Panc1 (cell line): ENCODE data around the gene DPT. TPM values are rescaled to one million over a fixed set of nuclear protein-coding genes. Genes with fewer than 3 reads are reported as not detected.

Source experiments
- ATAC-seq: fragments of 200-7000 bp; cut with Tn5 transposase; 2 replicates; pipeline ENCODE4 v1.9.1; 2020; ENCODE audit warnings: mild to moderate bottlenecking, moderate library complexity
- BruUV-seq: library from RNA; stranded (reverse); fragments of 400-500 nt; replicated peaks from 2 replicates; lab custom pipeline; 2021; lab: Mats Ljungman, UMichigan
- CTCF ChIA-PET: fragments of 300-600 bp; sonication (Branson Sonifier 250); formaldehyde crosslinking; loops from one replicate; lab custom pipeline; 2022; ENCODE audit warnings: antibody characterized with exemption; lab: Charles Lee
- POLR2A ChIA-PET: fragments of 300-600 bp; sonication (Branson Sonifier 250); formaldehyde crosslinking; loops from one replicate; lab custom pipeline; 2022; ENCODE audit warnings: antibody characterized with exemption; lab: Charles Lee
- DNase-seq: peaks from one replicate; pipeline ENCODE4 v3.0.0-alpha.2; 2010; ENCODE audit warnings: low read depth, low spot score
- H3K27ac ChIP-seq: 2 replicates; pipeline ENCODE4 v1.5.1; 2011; ENCODE audit warnings: mild to moderate bottlenecking, low read length, inconsistent platforms
- H3K27me3 ChIP-seq: fragments of 200-500 bp; sonication (Bioruptor generic); 2 replicates; pipeline ENCODE4 v1.6.0; 2014; ENCODE audit warnings: low read length, inconsistent platforms; ENCODE audit not compliant: control insufficient read depth, insufficient read depth
- H3K36me3 ChIP-seq: fragments of 200-500 bp; sonication (Bioruptor generic); 2 replicates; pipeline ENCODE4 v1.5.1; 2014; ENCODE audit warnings: inconsistent platforms, mild to moderate bottlenecking, low read length, moderate library complexity; ENCODE audit not compliant: control insufficient read depth, insufficient read depth
- H3K4me1 ChIP-seq: 2 replicates; pipeline ENCODE4 v1.5.1; 2011; ENCODE audit warnings: inconsistent platforms, mild to moderate bottlenecking, low read length, moderate library complexity; ENCODE audit not compliant: control insufficient read depth, insufficient read depth
- H3K4me3 ChIP-seq, 2 experiments: 2 replicates each; pipeline ENCODE4 v1.5.1; 2011 to 2012; ENCODE audit warnings: low read depth in 2 of 2, low read length in 2 of 2, mild to moderate bottlenecking in 2 of 2, inconsistent platforms in 1 of 2, moderate library complexity in 1 of 2
- H3K9me3 ChIP-seq: fragments of 200-500 bp; sonication (Bioruptor generic); 2 replicates; pipeline ENCODE4 v1.5.1; 2014; ENCODE audit warnings: low read depth, mild to moderate bottlenecking, inconsistent platforms, low read length, moderate library complexity; ENCODE audit not compliant: control insufficient read depth, insufficient read depth
- POLR2AphosphoS5 ChIP-seq: IDR thresholded peaks from 2 replicates; pipeline ENCODE4 v1.6.1; 2012; ENCODE audit warnings: mild to moderate bottlenecking, low read depth, low read length, moderate library complexity
- REST ChIP-seq, 2 experiments: IDR thresholded peaks; 2 replicates each; pipeline ENCODE4 v1.6.1; 2011 to 2012; ENCODE audit warnings: low read depth in 2 of 2, control low read depth in 1 of 2, low read length in 1 of 2, mild to moderate bottlenecking in 1 of 2, moderate library complexity in 1 of 2; ENCODE audit not compliant: insufficient read depth in 1 of 2
- SIN3A ChIP-seq: IDR thresholded peaks from 2 replicates; pipeline ENCODE4 v1.6.1; 2012; ENCODE audit warnings: low read depth, mild to moderate bottlenecking, low read length, moderate library complexity, borderline replicate concordance; ENCODE audit not compliant: insufficient read depth
- TCF7L2 ChIP-seq: IDR thresholded peaks from 2 replicates; pipeline ENCODE4 v1.6.1; 2011; ENCODE audit warnings: mild to moderate bottlenecking, low read depth, low read length, inconsistent platforms
- in situ Hi-C: cut with HindIII; loops from 2 replicates; pipeline ENCODE4 v1.10.0; 2016; ENCODE audit warnings: low sequenced_read_pairs, low pct_unique_long_range_greater_than_20kb
- intact Hi-C: fragments of 100-400 bp; cut with micrococcal nuclease; formaldehyde crosslinking; loops from one replicate; pipeline ENCODE4 v1.10.0; 2022; ENCODE audit not compliant: unreplicated experiment
- total RNA-seq: library from RNA; stranded (reverse); gene quantifications from one replicate; pipeline ENCODE4 v1.2.1, GENCODE V29; 2021; ENCODE audit not compliant: unreplicated experiment
- TF ChIP-seq, protein P1 (sequence below): fragments of 450-650 bp; IDR thresholded peaks from 2 replicates; pipeline ENCODE4 v1.5.1; 2017; ENCODE audit warnings: mild to moderate bottlenecking

Gene DPT
- total RNA-seq, 1 experiment from 2014 or later = not detected

DNA sequence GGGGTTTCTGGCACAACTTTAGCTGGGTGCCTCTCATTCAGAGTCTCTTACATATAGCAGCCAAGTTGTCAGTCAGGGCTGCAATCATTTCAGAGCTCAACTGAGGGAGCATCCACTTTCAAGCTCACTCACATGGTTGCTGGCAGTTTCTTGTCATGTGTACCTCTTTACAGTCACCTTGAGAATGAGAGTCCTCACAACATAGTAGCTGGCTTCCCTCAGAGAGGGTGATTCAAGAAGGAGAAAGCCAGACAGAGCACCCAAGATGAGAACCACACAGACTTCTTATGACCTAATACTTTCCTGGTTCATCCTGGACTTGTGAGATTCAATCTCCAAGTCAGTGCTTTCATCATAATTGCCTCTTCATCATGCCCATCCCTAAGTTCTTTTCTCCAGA, 57.2 kb downstream of the DPT start:
- TF ChIP-seq, protein P1, sequence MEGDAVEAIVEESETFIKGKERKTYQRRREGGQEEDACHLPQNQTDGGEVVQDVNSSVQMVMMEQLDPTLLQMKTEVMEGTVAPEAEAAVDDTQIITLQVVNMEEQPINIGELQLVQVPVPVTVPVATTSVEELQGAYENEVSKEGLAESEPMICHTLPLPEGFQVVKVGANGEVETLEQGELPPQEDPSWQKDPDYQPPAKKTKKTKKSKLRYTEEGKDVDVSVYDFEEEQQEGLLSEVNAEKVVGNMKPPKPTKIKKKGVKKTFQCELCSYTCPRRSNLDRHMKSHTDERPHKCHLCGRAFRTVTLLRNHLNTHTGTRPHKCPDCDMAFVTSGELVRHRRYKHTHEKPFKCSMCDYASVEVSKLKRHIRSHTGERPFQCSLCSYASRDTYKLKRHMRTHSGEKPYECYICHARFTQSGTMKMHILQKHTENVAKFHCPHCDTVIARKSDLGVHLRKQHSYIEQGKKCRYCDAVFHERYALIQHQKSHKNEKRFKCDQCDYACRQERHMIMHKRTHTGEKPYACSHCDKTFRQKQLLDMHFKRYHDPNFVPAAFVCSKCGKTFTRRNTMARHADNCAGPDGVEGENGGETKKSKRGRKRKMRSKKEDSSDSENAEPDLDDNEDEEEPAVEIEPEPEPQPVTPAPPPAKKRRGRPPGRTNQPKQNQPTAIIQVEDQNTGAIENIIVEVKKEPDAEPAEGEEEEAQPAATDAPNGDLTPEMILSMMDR = no peak
- TF ChIP-seq REST (IDR thresholded peaks at IDR 0.05; ENCODE audit: insufficient read depth in 1 of 2, low read depth in 2 of 2, low read length in 1 of 2) (no peak), SIN3A (no peak), POLR2AphosphoS5 (no peak), TCF7L2 (no peak)
- Histone ChIP-seq H3K27ac (no peak overlapping the region), H3K36me3 (no peaks in the 10 kb centered on the region), H3K4me3 (no peak overlapping the region), H3K4me1 (no peaks in the 10 kb centered on the region), H3K27me3 (no peaks in the 10 kb centered on the region), H3K9me3 (no peaks in the 10 kb centered on the region)
- ChIA-PET POLR2A (no interaction called here), CTCF (no interaction called here)
- intact Hi-C loops (no loop called here), in situ Hi-C loops (no loop called here)
- DNase-seq = no peak
- no TSS peak for BruUV-seq
- ATAC-seq = no peak

GRCh38 chr1:168665975-168666374, 63.0 kb downstream of the DPT start:
- no peaks in the 10 kb centered on the region for H3K36me3 ChIP-seq
- CTCF ChIA-PET = no interaction called here
- H3K4me3 ChIP-seq = no peak overlapping the region
- H3K9me3 ChIP-seq = no peaks in the 10 kb centered on the region
- DNase-seq = no peak
- intact Hi-C loops (no loop called here), in situ Hi-C loops (no loop called here)
- H3K4me1 ChIP-seq = no peaks in the 10 kb centered on the region
- no peaks in the 10 kb centered on the region for H3K27me3 ChIP-seq
- H3K27ac ChIP-seq = no peak overlapping the region
- TF ChIP-seq, protein P1 = no peak
- TF ChIP-seq POLR2AphosphoS5 (no peak), SIN3A (no peak), TCF7L2 (no peak), REST (IDR thresholded peaks at IDR 0.05; ENCODE audit: insufficient read depth in 1 of 2, low read depth in 2 of 2, low read length in 1 of 2) (no peak)
- no peak for ATAC-seq
- POLR2A ChIA-PET = no interaction called here
- no TSS peak for BruUV-seq
